Fibroblast of pulmonary artery (primary cell): ENCODE measurements around the gene RENBP.

Experiments
- DNase-seq: peaks from one replicate; pipeline ENCODE4 v3.0.0-alpha.2; 2010; ENCODE audit warnings: low read depth
- H3K4me3 ChIP-seq: replicated peaks from 2 replicates; pipeline ENCODE4 v1.5.1; 2011; ENCODE audit warnings: low read depth, mild to moderate bottlenecking, control low read depth, low read length, moderate library complexity
- CTCF ChIP-seq: IDR thresholded peaks from 2 replicates; pipeline ENCODE4 v1.5.1; 2011; ENCODE audit warnings: mild to moderate bottlenecking, control low read depth, low read length, inconsistent platforms; ENCODE audit errors: missing control alignments

RENBP gene

DNA sequence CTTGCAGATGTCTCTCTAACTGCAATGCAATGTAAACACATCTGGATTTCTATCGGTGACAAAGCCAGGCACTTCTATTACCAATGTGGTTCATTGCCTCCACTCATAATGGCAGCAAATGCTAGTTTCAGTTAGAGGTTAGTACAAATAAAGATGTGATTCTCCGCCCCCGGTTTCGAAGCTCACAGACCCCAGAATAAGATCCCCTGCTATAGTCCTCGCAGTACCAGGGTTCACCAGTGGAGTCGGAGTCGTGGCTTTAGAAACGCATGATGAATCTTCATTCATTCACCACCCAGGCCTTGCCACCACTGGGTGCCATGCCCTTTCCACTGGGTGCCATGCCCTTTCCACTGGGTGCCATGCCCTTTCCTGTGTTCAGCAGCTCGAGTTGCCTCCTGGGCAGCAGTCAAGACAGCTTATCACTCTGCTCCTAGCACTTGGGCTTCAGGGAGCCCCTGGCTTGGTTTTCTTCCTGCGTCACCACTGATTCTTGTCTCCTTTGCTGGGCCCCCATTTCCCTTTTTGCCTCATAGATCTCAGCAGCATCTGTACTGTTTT is 6.1 kb downstream of the RENBP start:
- DNase-seq = no peak
- TF ChIP-seq CTCF = peak; percentile 1
- H3K4me3 ChIP-seq = no peak overlapping the region

DNA sequence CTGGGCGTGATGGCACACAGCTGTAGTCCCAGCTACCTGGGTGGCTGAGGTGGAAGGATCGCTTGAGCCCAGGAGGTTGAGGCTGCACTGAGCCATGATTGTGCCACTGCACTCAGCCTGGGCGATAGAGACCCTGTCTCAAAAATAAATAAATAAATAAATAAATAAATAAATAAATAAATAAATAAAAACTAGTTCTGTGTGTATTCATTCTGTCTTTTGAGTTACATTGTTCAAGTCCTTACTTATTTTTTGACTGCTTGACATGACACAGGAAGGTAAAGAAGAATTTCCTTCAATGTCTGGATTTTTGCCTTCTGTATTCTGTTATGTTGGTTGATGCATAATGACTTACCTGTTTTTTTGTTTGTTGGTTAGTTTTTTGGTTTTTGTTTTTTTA is 7.4 kb downstream of the RENBP start:
- H3K4me3 ChIP-seq = no peak overlapping the region
- no peak for TF ChIP-seq CTCF
- DNase-seq = no peak

DNA sequence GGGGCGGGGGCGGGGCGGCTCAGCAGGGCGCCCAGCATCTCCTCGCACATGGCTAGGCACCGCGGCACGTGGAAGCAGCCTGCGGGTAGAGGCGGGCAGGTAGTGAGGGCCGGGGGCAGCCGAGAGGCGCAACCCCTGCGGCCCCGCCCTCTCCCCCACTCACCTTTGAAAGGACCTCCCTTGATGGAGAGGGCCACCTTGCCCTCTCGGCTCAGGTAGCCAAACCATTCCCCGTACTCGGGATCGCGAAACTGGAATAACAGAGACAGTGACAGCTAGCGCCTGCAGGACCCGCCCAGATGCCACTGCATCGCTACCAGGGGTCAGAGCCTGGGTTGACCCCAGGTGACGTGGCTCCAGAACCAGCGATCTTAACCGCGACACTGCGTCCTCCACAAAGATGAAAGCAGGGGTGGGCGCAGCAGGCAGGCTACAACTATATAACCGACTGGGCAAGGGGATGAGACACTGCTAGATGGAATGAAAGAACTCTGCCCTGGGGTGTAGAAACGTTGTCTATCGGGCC is 9.1 kb downstream of the RENBP start:
- no peak for TF ChIP-seq CTCF
- peak overlapping the region; percentile 43 for H3K4me3 ChIP-seq

DNA sequence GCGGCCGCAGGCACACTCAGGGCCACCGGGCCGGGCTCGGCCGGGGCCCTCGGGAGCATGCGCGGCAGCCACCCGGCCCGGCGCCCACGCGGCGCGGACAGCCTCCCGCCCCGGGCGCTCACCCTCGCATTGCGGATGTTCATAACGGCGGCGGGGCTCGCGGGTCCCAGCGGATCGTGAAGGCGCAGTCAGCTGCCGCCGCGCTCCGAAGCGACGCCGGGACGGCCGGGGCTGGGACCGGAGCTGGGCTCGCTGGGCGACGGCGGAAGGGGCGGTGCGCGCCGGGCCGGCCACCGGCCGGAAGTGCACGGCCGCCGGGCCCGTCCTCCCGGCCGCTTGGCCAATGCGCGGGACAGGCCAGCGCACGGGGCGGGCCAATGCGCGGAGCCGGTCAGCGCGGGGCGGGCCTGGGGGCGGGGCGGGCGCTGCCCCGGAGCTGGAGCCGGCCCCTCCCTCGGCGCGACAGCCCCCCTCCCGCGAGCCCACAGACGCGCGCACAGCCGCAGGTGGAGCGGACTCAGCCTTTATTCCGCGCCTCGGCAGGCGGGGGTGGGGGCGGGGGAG is 9.6 kb downstream of the RENBP start, which contains the start of gene NAA10:
NAA10 (minus strand) TSS at position 276 of the 564 bp plus-strand sequence; CDS start at position 143, 133 bp downstream.
- peak; percentile 64 for DNase-seq
- TF ChIP-seq CTCF = no peak
- peak within 1 kb of the TSS; percentile 69 for H3K4me3 ChIP-seq

More for the DNA sequence above, 9.1 kb downstream of the RENBP start:
- DNase-seq = no peak

DNA sequence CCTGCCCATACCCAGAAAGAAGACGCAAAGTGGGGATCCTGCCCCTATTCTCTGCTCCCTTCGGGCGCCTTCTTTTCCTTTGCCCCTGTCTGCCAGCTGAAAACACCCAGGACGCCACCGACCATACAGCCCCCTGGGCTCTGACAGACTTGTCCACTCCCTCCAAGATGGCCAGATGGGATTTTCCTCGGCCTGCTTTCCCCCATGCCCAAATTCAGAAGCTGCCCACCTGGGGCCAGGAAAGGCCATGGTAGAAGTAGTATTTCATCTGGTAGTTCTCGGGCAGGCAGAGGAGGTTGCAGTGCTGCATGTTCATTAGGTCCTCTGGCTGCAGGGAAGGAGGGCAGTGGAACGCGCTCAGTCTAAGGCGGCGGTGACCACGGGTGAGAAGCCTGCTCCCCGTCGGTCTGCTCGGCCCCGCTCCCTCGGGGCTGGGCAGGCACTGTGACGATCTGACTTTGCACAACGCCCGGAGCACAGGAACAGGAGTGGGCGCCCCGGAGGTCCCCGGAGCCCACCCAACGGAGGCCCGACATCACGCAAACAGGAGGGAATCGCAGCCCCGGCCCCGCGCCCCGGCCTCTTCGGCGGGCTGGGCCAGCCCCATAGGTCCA is 10.2 kb downstream of the RENBP start:
- DNase-seq = no peak
- H3K4me3 ChIP-seq = peak overlapping the region; percentile 69
- TF ChIP-seq CTCF = no peak

DNA sequence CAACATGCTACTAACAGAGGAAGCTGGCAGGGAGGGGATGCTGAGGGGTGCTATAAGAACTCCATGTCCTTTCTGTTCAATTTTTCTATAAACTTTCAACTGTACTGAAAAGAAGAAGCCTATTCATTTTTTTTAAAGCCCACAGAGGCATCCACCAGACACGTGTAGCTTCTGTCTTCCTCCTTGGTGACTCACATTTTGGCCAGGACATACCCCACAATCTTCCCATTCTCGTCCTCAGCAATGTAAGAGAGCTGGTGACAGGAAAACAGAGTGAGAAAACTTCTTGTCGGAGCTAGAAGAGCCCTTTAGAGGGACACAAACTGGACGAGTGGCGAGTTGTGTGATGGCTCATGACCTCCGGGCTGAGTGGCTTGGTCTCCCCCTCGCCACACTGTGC is 10.7 kb downstream of the RENBP start:
- peak overlapping the region; percentile 69 for H3K4me3 ChIP-seq
- peak; percentile 36 for DNase-seq

More for the DNA sequence above, 10.7 kb downstream of the RENBP start:
- no peak for TF ChIP-seq CTCF
